ENCODE data around the gene GLDC.
"Not testable (repeated sequence)": the region's sequence is repeated elsewhere in the genome, so short reads cannot be mapped to it uniquely, and the experiment has no call there.

GLDC gene

DNA sequence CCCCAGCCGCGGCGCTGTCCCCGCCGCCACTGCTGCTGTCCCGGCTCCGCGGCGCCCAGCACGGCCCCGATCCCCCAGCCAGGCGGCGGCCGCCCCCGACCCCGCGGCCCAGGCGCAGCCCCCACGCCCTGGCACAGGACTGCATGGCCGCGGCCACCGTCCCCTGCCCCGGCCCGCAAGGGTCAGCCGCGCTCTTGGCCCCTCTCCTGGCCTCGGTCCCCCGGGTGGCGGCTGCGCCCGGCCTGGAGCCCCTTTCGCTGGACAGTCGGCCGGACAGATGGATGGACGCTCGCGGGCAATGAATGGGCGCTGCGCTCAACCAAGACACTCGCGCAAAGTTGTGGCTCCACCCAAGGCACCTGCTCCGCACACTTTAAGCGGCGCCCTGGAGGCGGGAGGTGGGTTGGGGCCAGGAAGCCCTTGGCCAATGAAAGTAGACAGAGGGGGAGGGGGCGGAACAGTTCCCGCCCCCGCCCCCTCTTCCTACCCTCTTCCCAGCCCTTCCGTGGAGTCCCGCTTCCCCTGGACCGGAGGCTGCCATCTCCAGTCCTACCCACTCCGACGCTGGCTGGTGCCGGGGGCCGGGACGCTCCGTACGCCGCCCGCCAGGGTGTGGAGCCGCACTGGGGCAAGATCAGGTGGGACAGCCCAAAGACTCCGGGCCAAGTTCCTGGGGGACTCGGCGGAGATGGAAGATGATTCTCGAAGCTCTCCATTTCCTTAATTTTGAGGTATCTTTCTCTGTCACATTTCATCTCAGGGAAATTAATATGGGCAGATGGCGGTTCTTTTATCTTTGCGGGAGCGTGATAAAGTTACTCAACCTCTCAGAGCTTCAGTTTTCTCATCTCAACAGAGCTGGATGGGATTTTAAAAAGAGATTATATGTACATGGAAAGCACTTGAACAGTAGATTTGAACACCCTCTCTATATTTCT, at the start of gene GLDC:
TSS of gene GLDC (minus strand) at position 375 of the 938 bp plus-strand sequence. CDS start at position 145, 230 bp downstream.
- Histone ChIP-seq H3K9ac (ENCODE audit: low read length) (peak within 1 kb of the TSS; percentile 76), H3K9me3 (ENCODE audit: control insufficient read depth, low read depth, low read length) (no peaks in the 10 kb centered on the region), H3K4me1 (ENCODE audit: control insufficient read depth, low read depth, low read length) (peaks cover 6% of the 10 kb centered on the region), H3K36me3 (ENCODE audit: control insufficient read depth, low read depth, low read length) (no peaks in the 10 kb centered on the region), H3K4me3 (ENCODE audit: low read length) (peak within 1 kb of the TSS; percentile 87), H3K27ac (ENCODE audit: low read length) (no peak within 1 kb of the TSS), H3K27me3 (ENCODE audit: control insufficient read depth, insufficient read depth, low read length) (peaks cover 20% of the 10 kb centered on the region)

DNA sequence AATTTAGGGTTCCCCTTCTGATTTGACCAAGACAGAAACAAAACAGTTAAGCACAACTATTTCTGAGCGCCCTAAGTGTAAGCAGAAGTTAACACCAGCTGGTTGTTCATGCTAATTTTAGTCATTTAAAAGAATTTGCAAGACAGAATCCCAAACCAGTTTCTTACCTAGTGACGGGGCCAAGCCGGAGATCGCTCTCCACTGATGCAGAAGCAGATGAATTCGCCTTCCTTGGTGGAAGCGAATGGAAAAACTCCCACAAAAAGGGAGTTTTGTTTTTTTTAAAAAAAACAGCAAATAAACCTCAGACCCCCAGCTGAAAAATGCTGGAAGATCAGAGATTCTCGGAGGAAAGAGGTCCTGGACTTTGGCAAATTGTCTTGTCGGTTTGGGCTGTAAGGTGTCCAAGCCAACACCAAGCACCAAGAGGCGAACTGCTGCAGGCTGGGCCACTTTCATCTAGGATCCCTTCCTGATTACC, 47.4 kb upstream of the GLDC start:
- H3K4me3 ChIP-seq (ENCODE audit: low read length), result peak overlapping the region; percentile 8
- peak overlapping the region; percentile 70 for H3K27ac ChIP-seq (ENCODE audit: low read length)
- H3K4me1 ChIP-seq (ENCODE audit: control insufficient read depth, low read depth, low read length), result peaks cover 12% of the 10 kb centered on the region
- H3K36me3 ChIP-seq (ENCODE audit: control insufficient read depth, low read depth, low read length), result no peaks in the 10 kb centered on the region
- peak overlapping the region; percentile 26 for H3K9ac ChIP-seq (ENCODE audit: low read length)
- no peaks in the 10 kb centered on the region for H3K27me3 ChIP-seq (ENCODE audit: control insufficient read depth, insufficient read depth, low read length)
- H3K9me3 ChIP-seq (ENCODE audit: control insufficient read depth, low read depth, low read length), result no peaks in the 10 kb centered on the region

DNA sequence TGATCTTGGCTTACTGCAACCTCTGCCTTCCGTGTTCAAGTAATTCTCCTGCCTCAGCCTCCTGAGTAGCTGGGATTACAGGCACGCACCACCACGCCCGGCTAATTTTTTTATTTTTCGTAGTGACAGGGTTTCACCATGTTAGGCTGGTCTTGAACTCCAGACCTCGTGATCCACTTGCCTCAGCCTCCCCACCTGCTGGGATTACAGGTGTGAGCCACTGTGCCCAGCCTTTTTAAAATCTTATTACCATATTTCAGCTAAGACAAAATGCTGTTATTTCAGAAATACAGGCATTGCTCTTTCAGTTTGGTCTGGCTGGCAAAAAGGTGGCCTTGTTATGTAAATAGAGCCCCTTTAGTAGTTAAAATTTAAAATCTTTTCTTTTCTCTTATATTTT, 46.9 kb upstream of the GLDC start:
- Histone ChIP-seq H3K4me1 (ENCODE audit: control insufficient read depth, low read depth, low read length) (peaks cover 12% of the 10 kb centered on the region), H3K27me3 (ENCODE audit: control insufficient read depth, insufficient read depth, low read length) (no peaks in the 10 kb centered on the region), H3K9ac (ENCODE audit: low read length) (peak overlapping the region; percentile 26), H3K27ac (ENCODE audit: low read length) (no peak overlapping the region), H3K36me3 (ENCODE audit: control insufficient read depth, low read depth, low read length) (no peaks in the 10 kb centered on the region), H3K4me3 (ENCODE audit: low read length) (no peak overlapping the region), H3K9me3 (ENCODE audit: control insufficient read depth, low read depth, low read length) (no peaks in the 10 kb centered on the region)

- H3K4me3 ChIP-seq (ENCODE audit: low read length); H3K27ac ChIP-seq (ENCODE audit: low read length); H3K9ac ChIP-seq (ENCODE audit: low read length); H3K9me3 ChIP-seq (ENCODE audit: control insufficient read depth, low read depth, low read length); H3K36me3 ChIP-seq (ENCODE audit: control insufficient read depth, low read depth, low read length); H3K27me3 ChIP-seq (ENCODE audit: control insufficient read depth, insufficient read depth, low read length): not testable (repeated sequence)
- H3K4me1 ChIP-seq (ENCODE audit: control insufficient read depth, low read depth, low read length), result peaks cover 12% of the 10 kb centered on the region
These were observed 45.1 kb upstream of the GLDC start for GRCh38 chr9:6690675-6691070.

DNA sequence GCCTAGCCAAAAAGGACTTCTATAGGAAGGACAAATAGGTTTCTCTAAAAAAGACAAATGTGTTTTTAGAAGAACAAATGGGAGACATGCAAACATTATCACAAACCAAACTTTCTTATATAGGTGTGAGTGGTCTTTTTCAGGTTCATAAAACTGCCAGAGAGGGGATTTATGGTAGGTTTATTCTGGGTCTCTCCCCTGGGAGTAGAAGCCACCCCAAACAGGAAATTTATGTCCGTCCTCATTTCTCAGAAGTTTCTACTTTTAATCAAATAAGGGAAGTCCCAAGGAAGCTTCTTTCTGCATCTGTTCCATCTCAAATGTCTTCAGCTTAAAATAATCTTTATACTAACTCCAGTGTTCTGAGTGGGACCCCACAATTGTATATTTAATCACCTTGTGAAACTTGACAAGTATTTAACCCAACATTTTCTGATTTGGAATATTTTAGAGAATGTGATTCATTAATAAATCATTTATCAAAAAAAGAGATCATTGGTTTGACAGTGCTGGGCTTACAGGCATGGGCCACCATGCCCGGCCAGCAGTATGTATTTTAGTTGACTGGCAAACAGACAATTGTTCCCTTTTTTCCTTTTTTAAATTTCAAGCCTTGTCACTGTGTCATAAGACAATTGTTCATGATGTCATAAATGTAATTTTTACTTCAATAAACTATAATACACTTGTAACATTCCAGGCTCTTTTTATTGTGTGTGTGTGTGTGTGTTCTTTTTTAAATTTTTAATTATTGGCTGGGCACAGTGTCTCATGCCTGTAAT, 44.6 kb upstream of the GLDC start:
- no peak overlapping the region for H3K9ac ChIP-seq (ENCODE audit: low read length)
- no peak overlapping the region for H3K27ac ChIP-seq (ENCODE audit: low read length)
- peaks cover 12% of the 10 kb centered on the region for H3K4me1 ChIP-seq (ENCODE audit: control insufficient read depth, low read depth, low read length)
- no peak overlapping the region for H3K4me3 ChIP-seq (ENCODE audit: low read length)
- no peaks in the 10 kb centered on the region for H3K36me3 ChIP-seq (ENCODE audit: control insufficient read depth, low read depth, low read length)
- H3K9me3 ChIP-seq (ENCODE audit: control insufficient read depth, low read depth, low read length), result no peaks in the 10 kb centered on the region
- H3K27me3 ChIP-seq (ENCODE audit: control insufficient read depth, insufficient read depth, low read length), result no peaks in the 10 kb centered on the region

GRCh38 chr9:6687180-6687579, 41.7 kb upstream of the GLDC start:
- H3K9me3 ChIP-seq (ENCODE audit: control insufficient read depth, low read depth, low read length), result no peaks in the 10 kb centered on the region
- peaks cover 2% of the 10 kb centered on the region for H3K36me3 ChIP-seq (ENCODE audit: control insufficient read depth, low read depth, low read length)
- H3K4me1 ChIP-seq (ENCODE audit: control insufficient read depth, low read depth, low read length), result no peaks in the 10 kb centered on the region
- H3K27ac ChIP-seq (ENCODE audit: low read length), result no peak overlapping the region
- H3K4me3 ChIP-seq (ENCODE audit: low read length), result no peak overlapping the region
- no peaks in the 10 kb centered on the region for H3K27me3 ChIP-seq (ENCODE audit: control insufficient read depth, insufficient read depth, low read length)
- H3K9ac ChIP-seq (ENCODE audit: low read length), result no peak overlapping the region

GRCh38 chr9:6686396-6686795, 40.9 kb upstream of the GLDC start:
- Histone ChIP-seq H3K4me1 (ENCODE audit: control insufficient read depth, low read depth, low read length) (no peaks in the 10 kb centered on the region), H3K27ac (ENCODE audit: low read length) (no peak overlapping the region)

GRCh38 chr9:6681957-6682501, 36.5 kb upstream of the GLDC start:
- peak overlapping the region; percentile 96 for H3K4me3 ChIP-seq (ENCODE audit: low read length)
- H3K27ac ChIP-seq (ENCODE audit: low read length), result peak overlapping the region; percentile 96
- H3K27me3 ChIP-seq (ENCODE audit: control insufficient read depth, insufficient read depth, low read length), result no peaks in the 10 kb centered on the region
- H3K36me3 ChIP-seq (ENCODE audit: control insufficient read depth, low read depth, low read length), result peaks cover 2% of the 10 kb centered on the region
- no peaks in the 10 kb centered on the region for H3K9me3 ChIP-seq (ENCODE audit: control insufficient read depth, low read depth, low read length)
- H3K9ac ChIP-seq (ENCODE audit: low read length), result peak overlapping the region; percentile 98
- no peaks in the 10 kb centered on the region for H3K4me1 ChIP-seq (ENCODE audit: control insufficient read depth, low read depth, low read length)

More at GRCh38 chr9:6686396-6686795, 40.9 kb upstream of the GLDC start:
- Histone ChIP-seq H3K9ac (ENCODE audit: low read length) (no peak overlapping the region), H3K4me3 (ENCODE audit: low read length) (no peak overlapping the region), H3K36me3 (ENCODE audit: control insufficient read depth, low read depth, low read length) (peaks cover 2% of the 10 kb centered on the region), H3K27me3 (ENCODE audit: control insufficient read depth, insufficient read depth, low read length) (no peaks in the 10 kb centered on the region), H3K9me3 (ENCODE audit: control insufficient read depth, low read depth, low read length) (no peaks in the 10 kb centered on the region)

GRCh38 chr9:6681147-6681956, 35.8 kb upstream of the GLDC start:
- peaks cover 2% of the 10 kb centered on the region for H3K36me3 ChIP-seq (ENCODE audit: control insufficient read depth, low read depth, low read length)
- H3K4me3 ChIP-seq (ENCODE audit: low read length), result peak overlapping the region; percentile 96
- H3K9me3 ChIP-seq (ENCODE audit: control insufficient read depth, low read depth, low read length), result no peaks in the 10 kb centered on the region
- peak overlapping the region; percentile 98 for H3K9ac ChIP-seq (ENCODE audit: low read length)
- H3K27me3 ChIP-seq (ENCODE audit: control insufficient read depth, insufficient read depth, low read length), result no peaks in the 10 kb centered on the region
- no peaks in the 10 kb centered on the region for H3K4me1 ChIP-seq (ENCODE audit: control insufficient read depth, low read depth, low read length)
- peak overlapping the region; percentile 96 for H3K27ac ChIP-seq (ENCODE audit: low read length)

DNA sequence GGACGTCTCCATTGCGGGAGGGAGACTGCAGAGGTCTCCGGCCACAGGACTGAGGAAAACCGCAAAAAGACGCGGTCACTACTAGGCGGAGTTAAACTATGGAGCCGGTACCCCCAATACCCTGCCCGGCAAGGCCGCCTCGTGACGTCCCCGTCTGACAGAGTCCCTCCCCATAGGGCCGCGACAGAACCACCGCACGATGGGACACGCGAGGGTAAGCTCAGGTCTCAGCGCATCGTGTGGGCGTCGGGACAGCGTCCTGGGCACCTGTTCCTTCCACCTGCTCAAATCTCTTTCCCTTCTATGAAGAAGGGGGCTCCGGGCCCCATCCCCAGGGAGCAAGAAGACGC, 35.2 kb upstream of the GLDC start:
- peak overlapping the region; percentile 96 for H3K27ac ChIP-seq (ENCODE audit: low read length)
- H3K36me3 ChIP-seq (ENCODE audit: control insufficient read depth, low read depth, low read length), result peaks cover 2% of the 10 kb centered on the region
- H3K4me1 ChIP-seq (ENCODE audit: control insufficient read depth, low read depth, low read length), result no peaks in the 10 kb centered on the region
- no peaks in the 10 kb centered on the region for H3K9me3 ChIP-seq (ENCODE audit: control insufficient read depth, low read depth, low read length)
- H3K4me3 ChIP-seq (ENCODE audit: low read length), result peak overlapping the region; percentile 96
- H3K9ac ChIP-seq (ENCODE audit: low read length), result peak overlapping the region; percentile 98
- no peaks in the 10 kb centered on the region for H3K27me3 ChIP-seq (ENCODE audit: control insufficient read depth, insufficient read depth, low read length)

GRCh38 chr9:6677803-6678202, 32.3 kb upstream of the GLDC start:
- no peaks in the 10 kb centered on the region for H3K4me1 ChIP-seq (ENCODE audit: control insufficient read depth, low read depth, low read length)
- no peak overlapping the region for H3K27ac ChIP-seq (ENCODE audit: low read length)
- H3K36me3 ChIP-seq (ENCODE audit: control insufficient read depth, low read depth, low read length), result no peaks in the 10 kb centered on the region
- H3K4me3 ChIP-seq (ENCODE audit: low read length), result no peak overlapping the region
- no peaks in the 10 kb centered on the region for H3K27me3 ChIP-seq (ENCODE audit: control insufficient read depth, insufficient read depth, low read length)
- no peak overlapping the region for H3K9ac ChIP-seq (ENCODE audit: low read length)
- no peaks in the 10 kb centered on the region for H3K9me3 ChIP-seq (ENCODE audit: control insufficient read depth, low read depth, low read length)

Data from iPS-18a (cell line).